ENCODE data around the gene PXYLP1. TPM values are rescaled to one million over a fixed set of nuclear protein-coding genes. Genes with fewer than 3 reads are reported as not detected.

Gene PXYLP1
- total and polyA plus RNA-seq, 2 of the 8 experiments (the other 6 are each of a cell fraction or from before 2014, with no cell fraction given), result 19.4 to 20.6 TPM

DNA sequence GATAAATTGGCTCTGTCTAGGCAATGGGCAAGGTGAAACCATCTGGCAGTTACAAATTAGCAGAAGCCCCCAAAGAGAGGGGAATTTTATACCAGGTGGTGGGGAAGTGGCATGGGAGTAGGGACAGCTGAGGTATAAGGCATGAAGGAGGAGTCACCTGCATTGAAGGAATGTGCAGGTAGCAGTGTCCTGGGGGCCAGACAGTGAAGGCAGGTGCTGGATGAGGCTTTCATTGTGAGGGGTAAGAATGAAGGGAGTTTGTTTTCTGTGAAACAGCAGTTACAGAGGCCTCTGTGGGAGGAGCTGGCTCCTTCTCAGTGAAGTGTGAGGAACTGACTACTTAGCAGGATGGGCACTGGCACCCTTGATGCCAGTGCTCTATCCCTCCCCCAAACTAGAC, 19.1 kb upstream of the PXYLP1 start:
- no peak overlapping the region for H2BK120ac ChIP-seq (replicated peaks; ENCODE audit: low read depth, low read length)
- peaks cover 0 to 3% (median under 1%) of the 10 kb centered on the region in 4 experiments; a peak in 2 of 7 replicates for H3K4me1 ChIP-seq (replicated peaks in 1 of 4; ENCODE audit: control insufficient read depth in 3 of 4, insufficient read depth in 4 of 4, low read length in 3 of 4)
- H2BK12ac ChIP-seq (ENCODE audit: low read depth, low read length), result no peak overlapping the region
- no peaks in the 10 kb centered on the region for H3K27me3 ChIP-seq (replicated peaks in 1 of 4; ENCODE audit: control insufficient read depth in 3 of 4, extremely low read depth in 1 of 4, insufficient read depth in 3 of 4, low read length in 3 of 4)
- H2BK20ac ChIP-seq (ENCODE audit: low read length), result no peak overlapping the region
- no peak overlapping the region for H4K8ac ChIP-seq (ENCODE audit: extremely low read depth, insufficient read depth, low read length)
- H3K79me2 ChIP-seq (ENCODE audit: control insufficient read depth in 1 of 2, insufficient read depth in 2 of 2, low read length in 2 of 2), result no peaks in the 10 kb centered on the region
- no peak overlapping the region for H4K91ac ChIP-seq (replicated peaks; ENCODE audit: insufficient read length, low read length)
- no peak for TF ChIP-seq BCL11A (IDR thresholded peaks at IDR 0.05; ENCODE audit: low read depth in 2 of 2, low read length in 2 of 2)
- TF ChIP-seq CHD1 (IDR thresholded peaks at IDR 0.05; ENCODE audit: low read depth, low read length), result no peak
- TF ChIP-seq GTF2F1 (IDR thresholded peaks at IDR 0.05; ENCODE audit: borderline replicate concordance, low read depth, low read length), result no peak
- no peak for TF ChIP-seq SIRT6 (IDR thresholded peaks at IDR 0.05; ENCODE audit: low read length)
- TF ChIP-seq ASH2L (IDR thresholded peaks at IDR 0.05; ENCODE audit: low read length), result no peak
- no peak for TF ChIP-seq SP2 (IDR thresholded peaks at IDR 0.05; ENCODE audit: low read length)
- TF ChIP-seq SP1 (IDR thresholded peaks at IDR 0.05; ENCODE audit: low read depth, low read length), result no peak
- TF ChIP-seq YY1 (IDR thresholded peaks at IDR 0.05; ENCODE audit: low read depth, low read length), result no peak
- no peak for TF ChIP-seq RXRA (IDR thresholded peaks at IDR 0.05; ENCODE audit: insufficient read depth, low read depth, low read length)
- no peak for TF ChIP-seq CEBPB (IDR thresholded peaks at IDR 0.05; ENCODE audit: low read depth, low read length)
- no peak for TF ChIP-seq CHD2 (IDR thresholded peaks at IDR 0.05; ENCODE audit: low read length)
- no peak for TF ChIP-seq TAF7 (optimal IDR thresholded peaks at IDR 0.05; ENCODE audit: borderline replicate concordance, low read depth, low read length)
- TF ChIP-seq FOSL1 (IDR thresholded peaks at IDR 0.05; ENCODE audit: insufficient read depth, low read depth, low read length), result no peak
- no peak for TF ChIP-seq TCF12 (IDR thresholded peaks at IDR 0.05; ENCODE audit: low read depth, low read length)
- no peak for TF ChIP-seq KDM4A (IDR thresholded peaks at IDR 0.05; ENCODE audit: low read depth, low read length, severe bottlenecking)
- no peak for TF ChIP-seq SIN3A (conservative IDR thresholded peaks at IDR 0.05 in 1 of 2, IDR thresholded peaks at IDR 0.05 in 1 of 2; ENCODE audit: low read depth in 1 of 2, low read length in 2 of 2)
- CTCF ChIA-PET (ENCODE audit: partially characterized antibody), result interaction anchor here (0.9 to 1.4 kb wide), 4 partner anchors 18 to 242 kb away, joined by 3 to 4 read pairs (median 4); no protein-coding TSS in a partner anchor
- H2AFZ ChIP-seq (ENCODE audit: low read length), result no peak overlapping the region
- no peak overlapping the region for H3K14ac ChIP-seq (ENCODE audit: insufficient read length)
- no peak overlapping the region; a peak in 1 of 7 replicates for H3K9ac ChIP-seq (replicated peaks in 1 of 4; ENCODE audit: extremely low read depth in 1 of 4, low read depth in 3 of 4, low read length in 3 of 4)
- FAIRE-seq, result no peak
- no peak overlapping the region for H3K4ac ChIP-seq (replicated peaks; ENCODE audit: insufficient read length, low read depth, low read length)
- H2AK5ac ChIP-seq (ENCODE audit: low read depth, low read length), result peak overlapping the region; percentile 65; the same call in 1 of the 2 replicates
- H3K56ac ChIP-seq (replicated peaks; ENCODE audit: insufficient read length, low read depth, low read length), result no peak overlapping the region
- no peak overlapping the region; the same call in 1 of the 2 replicates for H3K18ac ChIP-seq (ENCODE audit: extremely low read depth, low read length)
- H3K27ac ChIP-seq (ENCODE audit: low read depth, low read length), result no peak overlapping the region
- no peaks in the 10 kb centered on the region for H3K79me1 ChIP-seq (ENCODE audit: low read depth, low read length)
- POLR2A ChIA-PET (ENCODE audit: partially characterized antibody), result no interaction called here
- no peak for DNase-seq (ENCODE audit: low read depth in 1 of 2, low spot score in 2 of 2)
- no peak overlapping the region for H3K23ac ChIP-seq (ENCODE audit: insufficient read length)
- no peak overlapping the region for H3K4me3 ChIP-seq (ENCODE audit: extremely low read depth in 1 of 4, insufficient read depth in 2 of 4, low read depth in 3 of 4, low read length in 4 of 4)
- H2BK5ac ChIP-seq (ENCODE audit: low read depth, low read length), result no peak overlapping the region
- H4K20me1 ChIP-seq (replicated peaks in 1 of 2; ENCODE audit: control insufficient read depth in 1 of 2, insufficient read depth in 2 of 2, low read length in 2 of 2), result no peaks in the 10 kb centered on the region
- H3K9me3 ChIP-seq (ENCODE audit: insufficient read depth in 2 of 2, low read depth in 1 of 2, low read length in 1 of 2), result no peaks in the 10 kb centered on the region
- H3K23me2 ChIP-seq (ENCODE audit: low read depth, low read length), result no peaks in the 10 kb centered on the region
- no peak overlapping the region for H3K4me2 ChIP-seq (ENCODE audit: insufficient read depth in 1 of 2, low read depth in 2 of 2, low read length in 2 of 2)
- H2BK15ac ChIP-seq (ENCODE audit: low read length), result no peak overlapping the region
- H4K5ac ChIP-seq (ENCODE audit: insufficient read length, low read depth, low read length), result no peak overlapping the region
- H3K36me3 ChIP-seq (ENCODE audit: control insufficient read depth in 2 of 4, insufficient read depth in 4 of 4, low read length in 3 of 4), result no peaks in the 10 kb centered on the region
